IMR-90 (cell line): ENCODE results near the gene NELL2. TPM values are rescaled to one million over a fixed set of nuclear protein-coding genes. Genes with fewer than 3 reads are reported as not detected.

ENCODE experiments used
- ATAC-seq: fragments of 200-7000 bp; cut with Tn5 transposase; 2 replicates; pipeline ENCODE4 v1.9.1; 2020; ENCODE audit warnings: low read depth, mild to moderate bottlenecking, moderate library complexity
- BruUV-seq: library from RNA; stranded (reverse); fragments of 400-500 nt; replicated peaks from 2 replicates; lab custom pipeline; 2021; lab: Mats Ljungman, UMichigan
- CTCF ChIA-PET: fragments of 300-600 bp; formaldehyde crosslinking; extraction: SDS; loops from one replicate; lab custom pipeline; 2021; ENCODE audit warnings: antibody characterized with exemption; lab: Yijun Ruan, JAX
- POLR2A ChIA-PET: fragments of 300-600 bp; sonication (Branson Sonifier 250); formaldehyde crosslinking; loops from one replicate; lab custom pipeline; 2022; ENCODE audit warnings: antibody characterized with exemption; ENCODE audit not compliant: unreplicated experiment; lab: Charles Lee
- DNase-seq: peaks from one replicate; pipeline ENCODE4 v3.0.0; 2013
- H2AFZ ChIP-seq: replicated peaks from 2 replicates; pipeline ENCODE3; 2013; ENCODE audit warnings: low read length, mild to moderate bottlenecking; ENCODE audit not compliant: poor library complexity
- H2AK5ac ChIP-seq: 2 replicates; pipeline ENCODE4 v1.6.1; 2013; ENCODE audit warnings: low read depth, low read length, inconsistent platforms
- H2AK9ac ChIP-seq: replicated peaks from 2 replicates; pipeline ENCODE3; 2013; ENCODE audit warnings: mild to moderate bottlenecking, low read depth, low read length, moderate library complexity; ENCODE audit not compliant: poor library complexity
- H2BK120ac ChIP-seq: 2 replicates; pipeline ENCODE4 v1.6.1; 2013; ENCODE audit warnings: low read depth, low read length, inconsistent platforms
- H2BK15ac ChIP-seq: 3 replicates; pipeline ENCODE4 v1.6.1; 2013; ENCODE audit warnings: low read depth, low read length, inconsistent platforms
- H2BK20ac ChIP-seq: 2 replicates; pipeline ENCODE4 v1.6.1; 2013; ENCODE audit warnings: low read depth, mild to moderate bottlenecking, inconsistent platforms, low read length, moderate library complexity
- H2BK5ac ChIP-seq: 2 replicates; pipeline ENCODE4 v1.6.1; 2013; ENCODE audit warnings: mild to moderate bottlenecking, low read depth, low read length, inconsistent platforms; ENCODE audit not compliant: poor library complexity, severe bottlenecking
- H3K14ac ChIP-seq: replicated peaks from 2 replicates; pipeline ENCODE4 v1.6.1; 2013; ENCODE audit warnings: low read depth, low read length, inconsistent platforms
- H3K18ac ChIP-seq: 2 replicates; pipeline ENCODE4 v1.6.1; 2013; ENCODE audit warnings: low read depth, low read length, control low read depth
- H3K23ac ChIP-seq: 2 replicates; pipeline ENCODE4 v1.6.1; 2013; ENCODE audit warnings: low read depth, low read length, inconsistent platforms
- H3K27ac ChIP-seq: 2 replicates; pipeline ENCODE4 v1.5.1; 2013; ENCODE audit warnings: mild to moderate bottlenecking, control low read depth, low read length; ENCODE audit not compliant: insufficient read depth
- H3K27me3 ChIP-seq: 2 replicates; pipeline ENCODE4 v1.6.1; 2013; ENCODE audit warnings: low read length; ENCODE audit not compliant: control insufficient read depth, insufficient read depth
- H3K36me3 ChIP-seq: 2 replicates; pipeline ENCODE4 v1.6.1; 2013; ENCODE audit warnings: low read length, mixed read lengths; ENCODE audit not compliant: control insufficient read depth, insufficient read depth
- H3K4ac ChIP-seq: 2 replicates; pipeline ENCODE4 v1.6.1; 2013; ENCODE audit warnings: low read depth, low read length, inconsistent platforms
- H3K4me1 ChIP-seq: 2 replicates; pipeline ENCODE4 v1.6.1; 2013; ENCODE audit warnings: low read length, mixed read lengths; ENCODE audit not compliant: control insufficient read depth, insufficient read depth
- H3K4me2 ChIP-seq: 2 replicates; pipeline ENCODE4 v1.6.1; 2013; ENCODE audit warnings: low read depth, mild to moderate bottlenecking, control low read depth, low read length, moderate library complexity
- H3K4me3 ChIP-seq: 2 replicates; pipeline ENCODE4 v1.5.1; 2013; ENCODE audit warnings: low read depth, mild to moderate bottlenecking, control low read depth, low read length, moderate library complexity; ENCODE audit not compliant: insufficient read depth
- H3K56ac ChIP-seq: 2 replicates; pipeline ENCODE4 v1.6.1; 2013; ENCODE audit warnings: low read length, inconsistent platforms; ENCODE audit not compliant: insufficient read depth; ENCODE audit errors: extremely low read depth
- H3K79me1 ChIP-seq, 2 experiments: 2 replicates each; pipeline ENCODE4 v1.6.1; 2013; ENCODE audit warnings: low read length in 2 of 2, inconsistent platforms in 1 of 2, low read depth in 1 of 2
- H3K9ac ChIP-seq: 2 replicates; pipeline ENCODE4 v1.6.1; 2013; ENCODE audit warnings: low read depth, low read length, control low read depth
- H3K9me1 ChIP-seq: 2 replicates; pipeline ENCODE4 v1.6.1; 2013; ENCODE audit warnings: low read length, inconsistent platforms; ENCODE audit not compliant: insufficient read depth
- H3K9me3 ChIP-seq: 2 replicates; pipeline ENCODE4 v1.6.1; 2013; ENCODE audit warnings: low read length; ENCODE audit not compliant: control insufficient read depth, insufficient read depth
- H4K20me1 ChIP-seq: 2 replicates; pipeline ENCODE4 v1.6.1; 2013; ENCODE audit warnings: low read length, inconsistent platforms; ENCODE audit not compliant: insufficient read depth
- H4K5ac ChIP-seq: 2 replicates; pipeline ENCODE4 v1.6.1; 2013; ENCODE audit warnings: mild to moderate bottlenecking, low read depth, low read length, control low read depth
- H4K8ac ChIP-seq, 2 experiments: 2 replicates each; pipeline ENCODE4 v1.6.1; 2013; ENCODE audit warnings: low read depth in 2 of 2, low read length in 2 of 2, control low read depth in 1 of 2, inconsistent platforms in 1 of 2
- H4K91ac ChIP-seq: 2 replicates; pipeline ENCODE4 v1.6.1; 2013; ENCODE audit warnings: low read depth, low read length, inconsistent platforms; ENCODE audit not compliant: insufficient read depth
- BHLHE40 ChIP-seq: fragments of 150-350 bp; IDR thresholded peaks from 2 replicates; pipeline ENCODE4 v1.6.1; 2016; ENCODE audit warnings: mild to moderate bottlenecking, low read depth, low read length
- FOS ChIP-seq: fragments of 150-350 bp; IDR thresholded peaks from 2 replicates; pipeline ENCODE4 v1.6.1; 2016; ENCODE audit warnings: low read depth, low read length
- MAZ ChIP-seq: IDR thresholded peaks from 2 replicates; pipeline ENCODE4 v1.6.1; 2012; ENCODE audit warnings: low read depth, mild to moderate bottlenecking, low read length, improper control_type of control experiment, moderate library complexity, borderline replicate concordance
- MXI1 ChIP-seq: IDR thresholded peaks from 2 replicates; pipeline ENCODE4 v1.6.1; 2012; ENCODE audit warnings: low read depth, mild to moderate bottlenecking, low read length, moderate library complexity, borderline replicate concordance
- NFE2L2 ChIP-seq: fragments of 150-350 bp; IDR thresholded peaks from 2 replicates; pipeline ENCODE4 v1.6.1; 2016; ENCODE audit warnings: low read depth, mild to moderate bottlenecking, low read length
- POLR2A ChIP-seq: IDR thresholded peaks from 2 replicates; pipeline ENCODE4 v1.6.1; 2012; ENCODE audit warnings: mild to moderate bottlenecking, low read depth, low read length
- RCOR1 ChIP-seq: IDR thresholded peaks from 2 replicates; pipeline ENCODE4 v1.6.1; 2012; ENCODE audit warnings: mild to moderate bottlenecking, low read length, improper control_type of control experiment; ENCODE audit not compliant: insufficient replicate concordance
- WGBS, 2 experiments: methylation state at CpG; one replicate each; pipeline versions ENCODE4 v1.1.5 to v1.1.7; 2013; ENCODE audit warnings: missing lambda C conversion rate in 2 of 2; ENCODE audit not compliant: insufficient read length in 1 of 2; ENCODE audit errors: extremely low coverage in 2 of 2; 5-methylcytosine and 5-hydroxymethylcytosine counted together
- dilution Hi-C: fragments of 300-500 bp; cut with HindIII; formaldehyde crosslinking; loops from one replicate; pipeline ENCODE4 v1.14.3; 2018; ENCODE audit warnings: low sequenced_read_pairs; ENCODE audit not compliant: unreplicated experiment
- in situ Hi-C: fragments of 300-500 bp; cut with MboI; formaldehyde crosslinking; loops from 3 replicates; pipeline ENCODE4 v1.14.3; 2019; ENCODE audit warnings: low sequenced_read_pairs, inconsistent platforms, mixed read lengths
- intact Hi-C: fragments of 100-400 bp; cut with micrococcal nuclease; formaldehyde crosslinking; loops from 2 replicates; pipeline ENCODE4 v1.10.0; 2022
- polyA plus RNA-seq, 3 experiments: library from polyadenylated mRNA; depleted of rRNA; stranded (reverse); fragments of >200 nt; gene quantifications; 2 replicates each; pipeline ENCODE4 v1.2.3, GENCODE V29; 2012; ENCODE audit warnings: low replicate concordance in 1 of 3
- total RNA-seq: library from RNA; depleted of rRNA; stranded (reverse); fragments of >200 nt; gene quantifications from 2 replicates; pipeline ENCODE4 v1.2.3, GENCODE V29; 2012
- TF ChIP-seq, protein P1 (sequence below): fragments of 150-350 bp; IDR thresholded peaks from 2 replicates; pipeline ENCODE4 v1.6.1; 2016; ENCODE audit warnings: low read depth, mild to moderate bottlenecking, low read length, moderate library complexity, borderline replicate concordance

Gene NELL2
- total and polyA plus RNA-seq, 2 of the 4 experiments (the other 2 are of a cell fraction), result 0.18 to 0.26 TPM

GRCh38 chr12:44584625-44585024, 291.5 kb downstream of the NELL2 start:
- no peak overlapping the region for H3K14ac ChIP-seq
- no peak overlapping the region for H2BK15ac ChIP-seq
- WGBS, 2 experiments, result no CpG with 5 or more reads among the region's 2 CpGs
- H3K23ac ChIP-seq, result no peak overlapping the region
- DNase-seq, result no peak
- H2BK5ac ChIP-seq, result no peak overlapping the region
- H4K8ac ChIP-seq, result no peak overlapping the region
- TF ChIP-seq RCOR1 (no peak), MAZ (no peak), MXI1 (no peak), POLR2A (no peak), FOS (no peak), NFE2L2 (no peak), BHLHE40 (no peak)
- TF ChIP-seq, protein P1, sequence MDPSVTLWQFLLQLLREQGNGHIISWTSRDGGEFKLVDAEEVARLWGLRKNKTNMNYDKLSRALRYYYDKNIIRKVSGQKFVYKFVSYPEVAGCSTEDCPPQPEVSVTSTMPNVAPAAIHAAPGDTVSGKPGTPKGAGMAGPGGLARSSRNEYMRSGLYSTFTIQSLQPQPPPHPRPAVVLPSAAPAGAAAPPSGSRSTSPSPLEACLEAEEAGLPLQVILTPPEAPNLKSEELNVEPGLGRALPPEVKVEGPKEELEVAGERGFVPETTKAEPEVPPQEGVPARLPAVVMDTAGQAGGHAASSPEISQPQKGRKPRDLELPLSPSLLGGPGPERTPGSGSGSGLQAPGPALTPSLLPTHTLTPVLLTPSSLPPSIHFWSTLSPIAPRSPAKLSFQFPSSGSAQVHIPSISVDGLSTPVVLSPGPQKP, result no peak
- H4K20me1 ChIP-seq, result no peaks in the 10 kb centered on the region
- no peak overlapping the region for H3K4me3 ChIP-seq
- no peak overlapping the region for H3K4ac ChIP-seq
- BruUV-seq, result no TSS peak
- POLR2A ChIA-PET, result no interaction called here
- dilution Hi-C loops (no loop called here), in situ Hi-C loops (no loop called here), intact Hi-C loops (no loop called here)
- H3K79me1 ChIP-seq, result no peaks in the 10 kb centered on the region
- no peak overlapping the region for H4K91ac ChIP-seq
- H3K9me1 ChIP-seq, result no peaks in the 10 kb centered on the region
- H3K18ac ChIP-seq, result no peak overlapping the region
- no peak overlapping the region for H3K56ac ChIP-seq
- no peak overlapping the region for H2AK9ac ChIP-seq
- ATAC-seq, result no peak
- no peak overlapping the region for H3K9ac ChIP-seq
- H3K27ac ChIP-seq, result no peak overlapping the region
- no peaks in the 10 kb centered on the region for H3K4me1 ChIP-seq
- H3K9me3 ChIP-seq, result no peaks in the 10 kb centered on the region
- H4K5ac ChIP-seq, result no peak overlapping the region
- no peak overlapping the region for H2AFZ ChIP-seq
- H2BK120ac ChIP-seq, result no peak overlapping the region
- no peak overlapping the region for H3K4me2 ChIP-seq
- H2AK5ac ChIP-seq, result no peak overlapping the region
- H2BK20ac ChIP-seq, result no peak overlapping the region
- CTCF ChIA-PET, result no interaction called here
- no peaks in the 10 kb centered on the region for H3K36me3 ChIP-seq
- H3K27me3 ChIP-seq, result no peaks in the 10 kb centered on the region
